Stimulated activated CD4-positive, alpha-beta T cell treated with anti-CD3 and anti-CD28 coated beads, Interleukin-4, amount 100 ng/mL, for 24 hours (primary cell): ENCODE measurements around the gene OR8B12.
"Not testable (repeated sequence)": the region's sequence is repeated elsewhere in the genome, so short reads cannot be mapped to it uniquely, and the experiment has no call there.

Experiments used
- DNase-seq: peaks from one replicate; pipeline ENCODE4 v3.0.0-alpha.2; 2020

Gene OR8B12

DNA sequence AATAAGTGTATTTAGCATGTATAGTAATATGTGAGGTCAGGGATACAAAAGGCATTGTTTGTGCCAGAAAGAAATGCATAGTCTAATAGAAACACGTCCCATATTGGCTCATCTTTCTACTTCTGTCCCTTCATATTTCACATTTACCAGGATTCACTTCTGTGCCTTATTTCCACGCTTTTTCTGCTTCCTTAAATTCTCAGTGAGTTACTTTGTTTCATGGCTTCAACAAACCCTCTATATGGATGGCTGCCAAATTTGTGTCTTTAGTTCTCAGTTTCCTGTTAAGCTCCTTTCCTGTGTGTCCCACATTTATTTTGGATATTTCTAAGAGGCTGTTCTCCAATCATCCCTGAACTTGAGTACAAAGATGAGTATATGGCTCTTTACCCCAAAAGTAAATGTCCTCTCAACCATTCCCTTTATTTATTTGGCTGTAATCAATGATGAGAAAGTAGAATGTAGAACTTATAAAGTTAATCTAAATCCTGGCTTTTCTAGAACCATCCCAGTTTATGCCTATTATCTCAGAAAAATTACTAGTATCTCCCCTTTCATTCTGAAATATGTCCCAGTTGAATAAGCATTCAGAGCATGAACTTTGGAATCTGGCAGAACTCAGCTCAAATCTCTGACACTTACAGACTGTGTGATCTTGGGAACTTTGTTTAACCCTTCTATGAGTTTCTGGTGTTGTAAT lies 23.5 kb downstream of the OR8B12 start:
- no peak for DNase-seq

DNA sequence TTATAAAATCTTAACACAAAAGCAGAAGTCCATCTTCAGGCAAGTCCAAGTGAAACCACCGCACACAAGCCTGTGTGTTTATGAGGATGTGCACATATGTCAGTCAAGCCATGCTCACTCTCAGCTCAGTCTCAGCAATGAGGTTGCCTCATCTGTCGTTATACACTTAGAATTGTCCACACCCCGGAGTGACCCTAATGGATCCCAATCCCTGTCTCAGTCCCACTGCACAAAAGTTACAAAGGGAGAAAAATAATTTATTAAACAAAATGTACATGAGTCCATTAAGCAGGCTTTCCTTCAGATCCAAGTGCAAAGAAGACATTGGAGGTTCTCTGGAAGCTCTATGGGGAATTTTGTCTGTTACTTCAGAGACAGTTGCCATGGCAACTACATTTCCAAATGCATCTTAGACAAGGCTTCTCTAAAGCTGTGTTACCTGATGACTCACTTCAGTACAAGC lies 24.4 kb downstream of the OR8B12 start:
- DNase-seq = no peak

DNA sequence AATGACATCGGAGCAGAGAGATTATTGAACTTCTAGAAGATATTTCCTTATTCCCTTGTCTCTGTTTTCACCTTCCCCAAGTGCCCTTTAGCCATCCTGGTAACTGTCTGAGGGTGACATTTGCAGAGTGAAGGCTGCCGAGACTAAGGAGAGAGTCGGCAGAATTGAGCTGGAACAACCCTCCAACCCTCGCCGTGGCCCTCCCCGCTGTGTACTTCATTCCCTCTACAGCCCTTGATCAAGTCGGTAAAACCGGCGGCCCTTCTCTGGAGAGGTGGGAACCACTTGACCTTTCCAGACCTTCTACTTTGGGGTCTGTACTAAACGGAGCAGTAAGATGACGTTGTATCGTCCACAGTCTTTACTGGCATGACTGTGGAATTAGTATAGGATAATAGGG lies 26.1 kb downstream of the OR8B12 start:
- no peak for DNase-seq

DNA sequence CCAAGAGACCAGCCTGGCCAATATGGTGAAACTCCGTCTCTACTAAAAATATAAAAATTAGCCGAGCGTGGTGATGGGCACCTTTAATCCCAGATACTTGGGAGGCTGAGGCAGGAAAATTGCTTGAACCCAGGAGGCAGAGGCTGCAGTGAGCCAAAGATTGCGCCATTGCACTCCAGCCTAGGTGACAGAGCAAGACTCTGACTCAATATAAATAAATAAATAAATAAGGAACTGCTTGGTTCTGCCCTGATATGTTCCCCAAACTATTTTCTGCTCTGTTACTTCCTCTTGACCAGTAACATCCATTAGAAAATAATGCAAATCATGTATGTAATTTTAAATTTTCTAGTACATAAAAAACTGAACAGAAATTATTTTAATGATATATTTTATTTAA lies 28.8 kb downstream of the OR8B12 start:
- DNase-seq = not testable (repeated sequence)

DNA sequence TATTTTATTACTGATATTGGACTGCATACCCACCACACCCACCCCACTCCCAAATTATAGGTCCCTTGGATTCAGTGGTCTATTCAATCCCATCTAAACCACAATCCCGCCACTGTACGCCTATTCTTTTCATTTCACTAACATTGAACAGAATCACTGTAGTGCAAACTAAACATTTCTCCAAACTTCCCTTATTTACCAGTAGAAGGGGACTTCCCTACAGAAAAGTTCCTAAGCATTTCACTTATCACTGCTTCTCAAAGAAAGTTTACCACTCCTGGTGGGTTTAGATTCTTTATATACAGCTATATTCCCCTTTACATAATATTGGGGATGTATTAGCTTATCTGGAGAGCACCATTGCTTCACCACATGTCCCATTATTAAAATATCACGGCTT lies 29.3 kb downstream of the OR8B12 start:
- DNase-seq = no peak

DNA sequence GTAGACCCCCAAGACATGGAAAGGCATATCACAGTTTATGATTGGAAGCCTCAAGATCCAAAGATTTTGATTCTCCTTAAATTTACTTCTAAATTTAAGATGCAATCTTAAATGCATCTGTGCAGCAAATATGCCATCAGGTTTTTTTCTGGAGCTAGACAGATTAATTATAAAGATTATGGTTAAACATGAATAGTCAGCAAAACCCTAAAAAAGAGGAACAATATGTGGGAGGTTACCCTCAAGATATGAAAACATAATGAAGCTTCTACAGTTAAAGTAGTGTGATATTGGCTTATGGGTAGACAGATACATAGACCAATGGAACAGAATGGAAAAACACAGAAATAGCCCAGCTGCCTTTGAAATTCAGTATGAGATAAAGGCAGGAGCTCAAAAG lies 31.7 kb downstream of the OR8B12 start:
- DNase-seq = no peak

DNA sequence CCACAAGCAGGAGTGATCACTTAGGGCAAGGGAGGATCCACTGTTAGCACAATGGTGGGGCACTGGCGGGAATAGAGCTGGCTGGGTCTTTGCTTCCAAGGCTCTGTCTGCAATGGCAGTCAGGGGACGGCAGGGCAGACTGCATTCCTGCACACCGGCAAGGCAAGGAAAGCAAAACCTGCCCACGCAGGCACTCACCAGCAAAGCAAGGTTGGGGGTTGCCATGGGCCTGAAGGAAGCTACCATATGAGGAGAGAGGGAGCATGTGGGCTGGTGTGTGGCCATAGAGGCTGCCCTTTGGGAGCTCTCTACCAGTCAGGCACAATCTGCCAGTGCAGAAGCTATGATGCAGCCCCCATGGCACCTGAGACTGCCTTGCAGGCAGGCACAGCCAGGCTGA lies 33.2 kb downstream of the OR8B12 start:
- DNase-seq = no peak

DNA sequence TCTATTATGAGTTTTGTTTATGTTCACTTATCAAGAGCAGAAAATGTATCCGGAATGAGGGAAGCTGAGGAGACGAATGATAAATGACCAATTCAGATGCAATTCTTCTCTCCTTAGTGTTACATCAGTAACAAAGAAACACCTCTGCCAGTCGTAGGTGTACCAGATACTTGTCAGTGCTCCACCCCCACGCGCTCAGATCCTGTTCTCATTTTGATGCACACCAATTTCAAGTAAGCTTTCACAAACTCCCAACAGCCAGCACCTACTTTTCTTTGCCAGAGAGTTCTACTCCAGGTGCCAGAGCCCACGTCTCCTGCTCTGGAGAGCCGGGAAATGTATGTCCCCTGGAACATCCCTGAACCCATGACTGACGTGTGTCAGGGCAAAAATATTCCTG lies 43.7 kb downstream of the OR8B12 start:
- no peak for DNase-seq

DNA sequence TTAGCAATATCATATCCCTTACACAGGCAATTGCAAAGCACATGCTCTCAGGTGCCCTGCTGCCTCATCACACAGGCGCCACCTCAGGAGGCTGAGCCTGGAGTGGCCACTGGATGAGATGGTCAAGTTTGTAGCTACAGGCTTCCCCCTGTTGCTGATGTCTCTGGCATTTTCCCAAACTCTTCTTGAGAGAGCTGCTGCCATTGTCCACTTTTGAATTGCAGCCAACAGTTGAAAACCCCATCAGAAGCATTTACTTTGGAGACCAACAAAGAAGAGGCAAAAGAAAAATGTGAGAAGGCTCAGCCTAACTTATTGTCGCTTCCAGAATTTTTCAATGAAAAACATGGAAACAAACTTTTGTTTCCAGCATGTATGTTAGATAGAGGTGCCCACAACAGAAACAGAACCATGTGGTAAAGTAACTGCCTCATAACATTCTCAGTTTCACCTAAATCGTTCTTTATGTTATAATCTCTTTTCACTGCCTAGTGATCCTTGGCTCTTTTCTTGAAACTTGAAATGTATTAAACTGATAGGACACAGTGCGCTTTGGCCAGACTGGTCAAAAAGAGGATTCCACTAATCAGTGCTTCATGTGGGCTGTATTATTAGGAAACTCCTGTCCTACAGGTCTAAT lies 50.3 kb downstream of the OR8B12 start:
- no peak for DNase-seq
